Esophagus muscularis mucosa (tissue), 4 donors: ENCODE data around the gene PPP1R3G. TPM values are rescaled to one million over a fixed set of nuclear protein-coding genes. Genes with fewer than 3 reads are reported as not detected.

Source experiments
- DNase-seq: peaks from one replicate; pipeline ENCODE4 v3.0.0-alpha.2; 2017; ENCODE audit errors: extremely low spot score
- H3K27ac ChIP-seq, 4 donors: fragments of 200-600 bp; sonication (generic); replicated peaks in 1 of 4; 1 replicate in 3 of 4; 2 replicates in 1 of 4; pipeline ENCODE4 v1.5.1; 2016 to 2019; ENCODE audit warnings: mild to moderate bottlenecking in 1 of 4
- H3K27me3 ChIP-seq, 4 donors: fragments of 200-600 bp; sonication (generic); one replicate each; pipeline versions ENCODE4 v1.5.1 to v1.6.0; 2016 to 2019
- H3K36me3 ChIP-seq, 4 donors: fragments of 200-600 bp; sonication (generic); one replicate each; pipeline ENCODE4 v1.5.1; 2016 to 2019
- H3K4me1 ChIP-seq, 4 donors: fragments of 200-600 bp; sonication (generic); one replicate each; pipeline ENCODE4 v1.5.1; 2016 to 2019
- H3K4me3 ChIP-seq, 4 donors: fragments of 200-600 bp; sonication (generic); 1 replicate in 2 of 4; 2 replicates in 2 of 4; pipeline ENCODE4 v1.5.1; 2016 to 2019; ENCODE audit warnings: mild to moderate bottlenecking in 4 of 4, moderate library complexity in 1 of 4
- H3K9me3 ChIP-seq, 4 donors: fragments of 200-600 bp; sonication (generic); 1 replicate in 3 of 4; 2 replicates in 1 of 4; pipeline ENCODE4 v1.5.1; 2016 to 2019
- CTCF ChIP-seq, 3 experiments: fragments of 200-600 bp in 2 of 3; fragments of 450-650 bp in 1 of 3; sonication (generic) in 2 of 3; IDR thresholded peaks; one replicate each; pipeline ENCODE4 v1.5.1; 2017 to 2019; ENCODE audit warnings: antibody characterized with exemption in 3 of 3, mild to moderate bottlenecking in 2 of 3, moderate library complexity in 1 of 3
- EP300 ChIP-seq: sonication (generic); formaldehyde crosslinking; IDR thresholded peaks from one replicate; pipeline ENCODE4 v1.6.1; 2017; ENCODE audit warnings: antibody characterized with exemption
- POLR2A ChIP-seq: fragments of 450-650 bp; IDR thresholded peaks from one replicate; pipeline ENCODE4 v1.6.1; 2017; ENCODE audit warnings: antibody characterized with exemption, moderate library complexity, mild to moderate bottlenecking, low read depth
- POLR2AphosphoS5 ChIP-seq, 2 donors: sonication (generic); formaldehyde crosslinking; IDR thresholded peaks; one replicate each; pipeline ENCODE4 v1.6.1; 2017; ENCODE audit warnings: antibody characterized with exemption in 2 of 2
- WGBS: methylation state at CpG from one replicate; pipeline ENCODE4 v1.1.5; 2018; 5-methylcytosine and 5-hydroxymethylcytosine counted together
- intact Hi-C: fragments of 100-400 bp; cut with DNase I; formaldehyde crosslinking; loops from one replicate; pipeline ENCODE4 v1.15.1; 2023
- total RNA-seq, 4 donors: library from RNA; depleted of rRNA; stranded (reverse); fragments of >200 nt; gene quantifications; one replicate each; pipeline versions ENCODE4 v1.1.0 to v1.2.1, GENCODE V29; 2016

PPP1R3G gene
- total RNA-seq, 4 donors from 2014 or later: 3.0 to 7.9 (median 5.5) TPM

GRCh38 chr6:5084360-5084780, 771 bp upstream of the PPP1R3G start:
- peaks cover 18 to 37% (median 25%) of the 10 kb centered on the region in 4 donors for H3K4me1 ChIP-seq
- DNase-seq: no peak
- H3K27me3 ChIP-seq: no peaks in the 10 kb centered on the region
- WGBS: 10% methylated on average over 2 of the region's 57 CpGs
- TF ChIP-seq EP300 (no peak), CTCF (IDR thresholded peaks at IDR 0.05) (no peak), POLR2A (no peak), POLR2AphosphoS5 (IDR thresholded peaks at IDR 0.05) (peak in 1 of 2 donors; percentile 49)
- no peaks in the 10 kb centered on the region for H3K36me3 ChIP-seq
- peak overlapping the region; percentile 59 to 82 (median 72) for H3K4me3 ChIP-seq
- H3K27ac ChIP-seq: peak overlapping the region; percentile 81 to 89 (median 88)
- no peaks in the 10 kb centered on the region for H3K9me3 ChIP-seq
- intact Hi-C loops: loop anchor here (10.0 kb wide), 1 partner anchor 60 kb away; no protein-coding TSS in a partner anchor

GRCh38 chr6:5085648-5086293, 630 bp downstream of the PPP1R3G start:
- Histone ChIP-seq H3K4me1 (peaks cover 18 to 37% (median 25%) of the 10 kb centered on the region in 4 donors), H3K27ac (peak overlapping the region; percentile 81 to 89 (median 88)), H3K9me3 (no peaks in the 10 kb centered on the region), H3K27me3 (no peaks in the 10 kb centered on the region), H3K4me3 (peak overlapping the region; percentile 59 to 82 (median 72)), H3K36me3 (no peaks in the 10 kb centered on the region)
- intact Hi-C loops: loop anchor here (10.0 kb wide), 1 partner anchor 61 kb away; no protein-coding TSS in a partner anchor
- no CpG with 5 or more reads among the region's 74 CpGs for WGBS
- TF ChIP-seq EP300 (no peak), CTCF (IDR thresholded peaks at IDR 0.05) (no peak), POLR2A (no peak), POLR2AphosphoS5 (IDR thresholded peaks at IDR 0.05) (no peak)
- DNase-seq: no peak

- peak overlapping the region; percentile 59 to 82 (median 72) for H3K4me3 ChIP-seq
- no peaks in the 10 kb centered on the region for H3K27me3 ChIP-seq
- no peak for TF ChIP-seq POLR2AphosphoS5 (IDR thresholded peaks at IDR 0.05)
- TF ChIP-seq CTCF (IDR thresholded peaks at IDR 0.05): no peak
- TF ChIP-seq EP300: no peak
- no peak for TF ChIP-seq POLR2A
- H3K4me1 ChIP-seq: peaks cover 18 to 37% (median 25%) of the 10 kb centered on the region in 4 donors
- no peaks in the 10 kb centered on the region for H3K36me3 ChIP-seq
- intact Hi-C loops: loop anchor here (10.0 kb wide), 1 partner anchor 62 kb away; no protein-coding TSS in a partner anchor
- H3K9me3 ChIP-seq: no peaks in the 10 kb centered on the region
- WGBS: 70% methylated on average over 15 of the region's 56 CpGs
- DNase-seq: no peak
- peak overlapping the region in 3 of 4 donors; percentile 87 to 89 (median 88) for H3K27ac ChIP-seq
These were observed 1.3 kb downstream of the PPP1R3G start for GRCh38 chr6:5086294-5086890.

GRCh38 chr6:5087389-5087788, 2.2 kb downstream of the PPP1R3G start:
- intact Hi-C loops: loop anchor here (10.0 kb wide), 1 partner anchor 63 kb away; no protein-coding TSS in a partner anchor
- TF ChIP-seq POLR2A (no peak), CTCF (IDR thresholded peaks at IDR 0.05) (no peak), EP300 (no peak), POLR2AphosphoS5 (IDR thresholded peaks at IDR 0.05) (no peak)
- H3K4me3 ChIP-seq: no peak overlapping the region
- no peak for DNase-seq
- no peaks in the 10 kb centered on the region for H3K36me3 ChIP-seq
- no peak overlapping the region for H3K27ac ChIP-seq
- 94% methylated on average over 19 of the region's 19 CpGs for WGBS
- H3K27me3 ChIP-seq: no peaks in the 10 kb centered on the region
- H3K9me3 ChIP-seq: no peaks in the 10 kb centered on the region
- H3K4me1 ChIP-seq: peaks cover 18 to 37% (median 25%) of the 10 kb centered on the region in 4 donors
